Measurements from ENCODE around the gene MAN1C1. TPM values are rescaled to one million over a fixed set of nuclear protein-coding genes. Genes with fewer than 3 reads are reported as not detected.
"Not testable (repeated sequence)": the region's sequence is repeated elsewhere in the genome, so short reads cannot be mapped to it uniquely, and the experiment has no call there.

The MAN1C1 gene
- total RNA-seq, 2 experiments from 2014 or later: 4.6 to 4.8 TPM

DNA sequence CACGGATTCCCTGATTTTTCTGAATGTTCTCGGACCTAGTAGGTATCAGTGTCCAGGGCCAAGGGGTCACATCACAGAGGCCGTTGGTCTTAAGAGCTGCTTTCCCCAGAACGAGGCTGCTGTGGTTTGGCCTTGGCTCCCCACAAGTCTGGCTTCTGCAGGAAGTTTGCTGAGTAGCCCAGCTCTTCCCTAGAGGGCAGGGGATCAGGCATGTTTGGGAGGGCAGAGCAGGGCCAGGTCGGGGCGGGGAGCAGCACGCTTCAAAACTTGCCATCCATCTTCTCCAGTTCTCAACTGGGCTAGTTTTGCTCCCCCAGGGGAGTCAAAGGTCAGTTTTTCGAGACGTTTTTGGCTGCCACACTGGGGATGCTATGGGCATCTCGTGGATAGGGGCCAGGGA is 37.0 kb downstream of the MAN1C1 start:
- Mint-ChIP-seq H3K27me3 (no peaks in the 10 kb centered on the region), H3K9me3 (no peaks in the 10 kb centered on the region), H3K27ac (no peak overlapping the region), H3K36me3 (no peaks in the 10 kb centered on the region), H3K4me1 (ENCODE audit: low read depth) (peaks cover 11% of the 10 kb centered on the region), H3K4me3 (no peak overlapping the region)
- intact Hi-C loops (cut with micrococcal nuclease): no loop called here
- CTCF ChIA-PET: no interaction called here
- DNase-seq: peak; percentile 5
- POLR2A ChIA-PET: no interaction called here

DNA sequence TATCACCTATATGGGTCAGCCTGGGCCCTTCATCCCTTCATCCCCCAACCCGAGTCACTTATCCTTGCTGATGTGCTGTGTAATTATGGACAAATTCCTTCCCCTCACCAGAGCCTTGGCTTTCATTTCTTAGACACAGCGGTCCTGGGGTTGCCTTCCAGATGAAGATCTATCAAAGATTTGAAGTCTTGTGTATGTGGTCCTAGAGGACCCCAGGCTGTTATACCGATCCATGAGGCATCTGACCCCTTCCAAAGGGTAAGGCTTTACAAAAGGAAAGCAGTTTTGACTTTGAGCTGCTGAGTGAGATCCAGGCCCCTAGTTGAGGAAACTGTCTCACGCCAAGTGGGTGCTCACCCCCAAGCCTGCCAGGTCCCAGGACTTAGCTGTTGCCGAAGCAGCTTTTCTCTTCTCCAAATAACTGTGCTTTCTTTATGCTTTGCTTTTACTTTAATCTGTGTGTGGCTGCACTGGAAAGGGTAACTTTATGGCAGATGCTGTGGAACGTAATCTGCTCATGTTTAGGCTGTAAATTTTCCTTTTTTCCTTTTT is 37.6 kb downstream of the MAN1C1 start:
- Mint-ChIP-seq H3K9me3 (no peaks in the 10 kb centered on the region), H3K36me3 (no peaks in the 10 kb centered on the region), H3K4me3 (no peak overlapping the region), H3K27me3 (no peaks in the 10 kb centered on the region), H3K4me1 (ENCODE audit: low read depth) (peaks cover 6% of the 10 kb centered on the region), H3K27ac (no peak overlapping the region)
- ChIA-PET POLR2A (no interaction called here), CTCF (interaction anchor here (1.0 kb wide), 1 partner anchor 27 kb away, joined by 3 read pairs; no protein-coding TSS in a partner anchor)
- peak; percentile 2 for DNase-seq
- intact Hi-C loops (cut with micrococcal nuclease): no loop called here

GRCh38 chr1:25657121-25657882 is 40.7 kb downstream of the MAN1C1 start:
- Mint-ChIP-seq H3K4me3 (no peak overlapping the region), H3K9me3 (no peaks in the 10 kb centered on the region), H3K27me3 (no peaks in the 10 kb centered on the region), H3K4me1 (ENCODE audit: low read depth) (peaks cover 5% of the 10 kb centered on the region), H3K36me3 (no peaks in the 10 kb centered on the region), H3K27ac (no peak overlapping the region)
- ChIA-PET POLR2A (no interaction called here), CTCF (no interaction called here)
- intact Hi-C loops (cut with micrococcal nuclease): no loop called here
- peak; percentile 6 for DNase-seq

DNA sequence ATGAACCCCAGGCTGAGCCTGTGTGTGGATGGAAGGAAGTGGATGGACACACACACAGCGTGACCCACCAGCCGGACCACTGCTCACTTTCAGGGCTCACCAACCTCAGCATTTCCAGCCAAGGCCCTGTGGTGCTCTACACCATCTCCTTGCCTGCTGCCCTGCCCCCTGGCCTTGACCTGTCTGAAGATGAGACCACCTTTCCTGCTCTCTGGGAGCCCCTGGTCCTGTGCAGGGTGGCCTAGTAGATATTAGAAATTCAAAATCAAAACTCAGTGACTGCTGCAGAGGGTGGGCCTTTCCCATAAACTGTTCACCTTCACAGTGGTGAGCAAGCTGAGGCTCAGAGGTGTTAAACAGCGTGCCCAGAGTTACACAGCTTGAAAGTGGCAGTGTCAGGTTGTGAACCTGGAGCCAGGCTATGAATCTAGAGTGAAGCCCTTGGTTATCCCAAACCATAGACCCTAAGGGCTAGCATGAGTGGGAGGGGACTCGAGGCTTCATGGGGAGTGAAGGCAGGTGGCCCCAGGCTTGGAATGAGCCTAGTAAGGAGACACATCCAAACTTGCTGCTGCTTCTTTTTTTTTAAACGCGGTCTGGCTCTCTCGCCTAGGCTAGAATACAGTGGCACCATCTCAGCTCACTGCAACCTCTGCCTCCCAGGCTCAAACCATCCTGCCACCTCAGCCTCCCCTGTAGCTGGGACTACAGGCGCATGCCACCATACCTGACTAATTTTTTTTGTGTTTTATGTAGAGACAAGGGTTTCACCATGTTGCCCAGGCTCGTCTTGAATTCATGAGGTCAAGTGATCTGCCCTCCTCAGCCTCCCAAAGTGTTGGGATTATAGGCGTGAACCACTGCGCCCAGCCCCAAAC is 41.5 kb downstream of the MAN1C1 start:
- Mint-ChIP-seq H3K4me3 (no peak overlapping the region), H3K9me3 (no peaks in the 10 kb centered on the region), H3K4me1 (ENCODE audit: low read depth) (peaks cover 5% of the 10 kb centered on the region), H3K27me3 (no peaks in the 10 kb centered on the region), H3K36me3 (no peaks in the 10 kb centered on the region), H3K27ac (no peak overlapping the region)
- ChIA-PET CTCF (no interaction called here), POLR2A (no interaction called here)
- intact Hi-C loops (cut with micrococcal nuclease): no loop called here
- DNase-seq: peak; percentile 5

DNA sequence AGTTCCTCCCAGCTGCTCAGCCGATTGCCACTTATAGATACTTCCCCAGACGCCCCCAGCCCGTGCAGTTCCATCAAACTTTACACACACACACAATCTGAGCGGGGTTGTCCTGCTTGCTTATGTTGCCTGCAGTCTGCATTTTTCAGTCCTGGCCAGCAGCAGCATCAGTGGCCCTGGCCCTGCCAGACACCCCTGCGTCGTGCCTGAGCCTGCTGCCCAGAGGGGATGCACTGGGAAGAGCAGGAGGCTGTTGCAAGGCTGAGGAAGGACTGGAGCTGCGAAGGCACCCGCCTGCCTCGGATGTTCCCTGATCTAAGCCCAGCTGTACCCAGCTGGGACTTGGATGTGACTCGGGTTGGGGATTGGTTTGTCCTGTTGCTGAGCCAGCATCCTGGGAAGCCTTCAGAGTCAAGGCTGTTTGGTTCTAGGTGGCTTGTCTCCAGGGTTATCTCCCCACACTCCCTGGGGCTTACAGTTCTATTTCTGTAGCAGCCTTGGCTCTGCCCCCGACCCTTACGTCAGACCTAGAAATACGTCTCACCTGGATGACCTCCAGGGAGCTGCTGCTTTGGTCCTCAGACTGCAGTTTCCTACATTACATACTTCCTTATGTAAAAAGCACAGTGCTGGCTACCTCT is 42.3 kb downstream of the MAN1C1 start:
- Mint-ChIP-seq H3K4me1 (ENCODE audit: low read depth) (peaks cover 5% of the 10 kb centered on the region), H3K27ac (no peak overlapping the region), H3K36me3 (no peaks in the 10 kb centered on the region), H3K27me3 (no peaks in the 10 kb centered on the region), H3K9me3 (no peaks in the 10 kb centered on the region), H3K4me3 (no peak overlapping the region)
- POLR2A ChIA-PET: no interaction called here
- intact Hi-C loops (cut with micrococcal nuclease): no loop called here
- CTCF ChIA-PET: interaction anchor here (0.5 to 0.9 kb wide), 3 partner anchors 17 to 368 kb away, joined by 3 to 5 read pairs (median 3); no protein-coding TSS in a partner anchor
- no peak for DNase-seq

GRCh38 chr1:25661043-25661815 is 44.6 kb downstream of the MAN1C1 start:
- POLR2A ChIA-PET: no interaction called here

DNA sequence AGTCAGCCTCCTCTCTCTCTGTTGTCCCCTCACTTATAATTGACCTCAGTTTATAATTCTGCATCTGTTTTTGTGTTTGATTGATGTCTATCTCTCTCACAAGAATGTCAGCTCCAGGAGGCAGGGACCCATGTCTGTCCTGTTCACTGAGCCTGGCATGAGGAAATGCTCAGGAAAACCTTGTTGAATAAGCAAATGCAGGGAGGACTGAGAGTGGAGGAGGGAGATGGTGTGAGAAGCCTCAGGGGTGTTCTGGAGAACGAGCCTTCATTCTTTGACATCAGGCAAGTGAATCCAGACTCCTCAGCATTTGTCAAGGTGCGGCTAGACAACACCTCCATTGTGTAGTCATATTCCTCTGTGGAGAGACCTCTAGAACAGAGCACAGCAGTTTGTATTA is 45.5 kb downstream of the MAN1C1 start:
- CTCF ChIA-PET: no interaction called here
- peak; percentile 4 for DNase-seq
- POLR2A ChIA-PET: no interaction called here
- intact Hi-C loops (cut with micrococcal nuclease): no loop called here
- Mint-ChIP-seq H3K4me3 (no peak overlapping the region), H3K9me3 (no peaks in the 10 kb centered on the region), H3K27ac (no peak overlapping the region), H3K4me1 (ENCODE audit: low read depth) (peaks cover 11% of the 10 kb centered on the region), H3K27me3 (no peaks in the 10 kb centered on the region), H3K36me3 (no peaks in the 10 kb centered on the region)

More at GRCh38 chr1:25661043-25661815, 44.6 kb downstream of the MAN1C1 start:
- H3K27me3 Mint-ChIP-seq: no peaks in the 10 kb centered on the region
- DNase-seq: no peak
- no peaks in the 10 kb centered on the region for H3K9me3 Mint-ChIP-seq
- no peak overlapping the region for H3K27ac Mint-ChIP-seq
- intact Hi-C loops (cut with micrococcal nuclease): no loop called here
- CTCF ChIA-PET: no interaction called here
- H3K4me1 Mint-ChIP-seq (ENCODE audit: low read depth): peaks cover 8% of the 10 kb centered on the region
- H3K4me3 Mint-ChIP-seq: no peak overlapping the region
- H3K36me3 Mint-ChIP-seq: no peaks in the 10 kb centered on the region

- H3K4me3 Mint-ChIP-seq; H3K36me3 Mint-ChIP-seq; H3K27ac Mint-ChIP-seq; intact Hi-C loops (cut with micrococcal nuclease); CTCF ChIA-PET; DNase-seq; POLR2A ChIA-PET; H3K9me3 Mint-ChIP-seq; H3K27me3 Mint-ChIP-seq: not testable (repeated sequence)
- H3K4me1 Mint-ChIP-seq (ENCODE audit: low read depth): peaks cover 14% of the 10 kb centered on the region
Measured at GRCh38 chr1:25662959-25663358, 46.4 kb downstream of the MAN1C1 start.

- Mint-ChIP-seq H3K36me3 (no peaks in the 10 kb centered on the region), H3K27ac (no peak overlapping the region), H3K4me3 (no peak overlapping the region), H3K27me3 (no peaks in the 10 kb centered on the region), H3K9me3 (no peaks in the 10 kb centered on the region), H3K4me1 (ENCODE audit: low read depth) (peaks cover 23% of the 10 kb centered on the region)
- ChIA-PET POLR2A (no interaction called here), CTCF (interaction anchor here (0.6 kb wide), 1 partner anchor 324 kb away, joined by 3 read pairs; no protein-coding TSS in a partner anchor)
- no peak for DNase-seq
- intact Hi-C loops (cut with micrococcal nuclease): no loop called here
Measured at GRCh38 chr1:25664357-25665199, 48.0 kb downstream of the MAN1C1 start.

GRCh38 chr1:25666460-25666859 is 49.9 kb downstream of the MAN1C1 start:
- no peak overlapping the region for H3K4me3 Mint-ChIP-seq

More at GRCh38 chr1:25666460-25666859, 49.9 kb downstream of the MAN1C1 start:
- no peaks in the 10 kb centered on the region for H3K36me3 Mint-ChIP-seq
- H3K27me3 Mint-ChIP-seq: no peaks in the 10 kb centered on the region
- no peaks in the 10 kb centered on the region for H3K9me3 Mint-ChIP-seq
- H3K4me1 Mint-ChIP-seq (ENCODE audit: low read depth): peaks cover 23% of the 10 kb centered on the region
- DNase-seq: no peak
- intact Hi-C loops (cut with micrococcal nuclease): no loop called here
- ChIA-PET CTCF (interaction anchor here (0.7 to 1.1 kb wide), 4 partner anchors 46 to 58 kb away, joined by 3 to 4 read pairs (median 3); no protein-coding TSS in a partner anchor), POLR2A (interaction anchor here (0.8 kb wide), 1 partner anchor 30 kb away, joined by 3 read pairs; no protein-coding TSS in a partner anchor)
- H3K27ac Mint-ChIP-seq: no peak overlapping the region

Data from activated CD4-positive, alpha-beta memory T cell treated with anti-CD3 and anti-CD28 coated beads for 36 hours (primary cell).